B cell (primary cell): ENCODE results near the gene SPIB. TPM values are rescaled to one million over a fixed set of nuclear protein-coding genes. Genes with fewer than 3 reads are reported as not detected.

Experiments
- ATAC-seq: fragments of 200-7000 bp; cut with Tn5 transposase; one replicate; pipeline ENCODE4 v1.10.0; 2021; ENCODE audit warnings: low read depth, mild to moderate bottlenecking, moderate number of reproducible peaks, moderate library complexity
- CTCF ChIA-PET: fragments of 350-600 bp; sonication (Branson Sonifier 250); formaldehyde crosslinking; loops from one replicate; lab custom pipeline; 2021; ENCODE audit warnings: antibody characterized with exemption, inconsistent platforms; lab: Charles Lee
- POLR2A ChIA-PET: fragments of 350-600 bp; sonication (Branson Sonifier 250); formaldehyde crosslinking; loops from one replicate; lab custom pipeline; 2021; ENCODE audit warnings: antibody characterized with exemption; lab: Charles Lee
- DNase-seq: peaks from one replicate; pipeline ENCODE4 v3.0.0; 2013
- H2AFZ ChIP-seq: 2 replicates; pipeline ENCODE4 v1.6.1; 2012; ENCODE audit warnings: mild to moderate bottlenecking, low read depth, low read length; ENCODE audit not compliant: insufficient read depth, poor library complexity, severe bottlenecking
- H3K27ac ChIP-seq, 2 donors: 1 replicate in 1 of 2; 2 replicates in 1 of 2; pipeline ENCODE4 v1.5.1; 2012 to 2013; ENCODE audit warnings: low read length in 2 of 2, mild to moderate bottlenecking in 2 of 2, moderate library complexity in 1 of 2
- H3K27me3 ChIP-seq, 4 experiments: fragments of 200-600 bp in 1 of 4; sonication (generic) in 1 of 4; replicated peaks in 1 of 4; 1 replicate in 2 of 4; 2 replicates in 2 of 4; pipeline versions ENCODE4 v1.6.1 to v1.7.0; 2013 to 2016; ENCODE audit warnings: low read length in 3 of 4, mild to moderate bottlenecking in 2 of 4, mixed read lengths in 1 of 4, moderate library complexity in 1 of 4; ENCODE audit not compliant: insufficient read depth in 4 of 4, control insufficient read depth in 3 of 4; ENCODE audit errors: control extremely low read depth in 1 of 4
- H3K36me3 ChIP-seq, 2 experiments: replicated peaks in 1 of 2; 1 replicate in 1 of 2; 2 replicates in 1 of 2; pipeline versions ENCODE4 v1.6.1 to v1.7.1; 2013; ENCODE audit warnings: low read length in 1 of 2; ENCODE audit not compliant: insufficient read depth in 2 of 2, control insufficient read depth in 1 of 2; ENCODE audit errors: control extremely low read depth in 1 of 2, extremely low read depth in 1 of 2
- H3K4me1 ChIP-seq, 2 donors: fragments of 200-600 bp in 1 of 2; sonication (generic) in 1 of 2; 1 replicate in 1 of 2; 2 replicates in 1 of 2; pipeline versions ENCODE4 v1.5.1 to v1.6.1; 2013 to 2017; ENCODE audit warnings: low read length in 2 of 2; ENCODE audit not compliant: control insufficient read depth in 2 of 2, insufficient read depth in 2 of 2
- H3K4me2 ChIP-seq: replicated peaks from 2 replicates; pipeline ENCODE3; 2012; ENCODE audit warnings: mild to moderate bottlenecking, low read depth, low read length; ENCODE audit not compliant: poor library complexity, severe bottlenecking
- H3K4me3 ChIP-seq, 5 experiments: fragments of 200-600 bp in 1 of 5; sonication (generic) in 1 of 5; 1 replicate in 3 of 5; 2 replicates in 2 of 5; pipeline versions ENCODE4 v1.5.1 to v1.7.0; 2011 to 2016; ENCODE audit warnings: low read length in 4 of 5, mild to moderate bottlenecking in 4 of 5, low read depth in 2 of 5, control low read depth in 1 of 5, moderate library complexity in 1 of 5; ENCODE audit not compliant: insufficient read depth in 1 of 5; ENCODE audit errors: control extremely low read depth in 1 of 5, extremely low read depth in 1 of 5
- H3K79me2 ChIP-seq: fragments of 200-600 bp; sonication (generic); one replicate; pipeline ENCODE4 v1.6.0; 2016; ENCODE audit warnings: low read length; ENCODE audit not compliant: control insufficient read depth, insufficient read depth
- H3K9ac ChIP-seq: fragments of 200-600 bp; sonication (generic); 2 replicates; pipeline ENCODE4 v1.6.1; 2017; ENCODE audit warnings: mild to moderate bottlenecking, low read length, moderate library complexity
- H3K9me3 ChIP-seq, 3 donors: one replicate each; pipeline versions ENCODE4 v1.6.1 to v1.7.1; 2013; ENCODE audit warnings: low read length in 2 of 3; ENCODE audit not compliant: control insufficient read depth in 2 of 3, insufficient read depth in 1 of 3; ENCODE audit errors: control extremely low read depth in 1 of 3
- H4K20me1 ChIP-seq: 2 replicates; pipeline ENCODE4 v1.6.0; 2012; ENCODE audit warnings: mild to moderate bottlenecking, low read length; ENCODE audit not compliant: insufficient read depth, control insufficient read depth, poor library complexity, severe bottlenecking
- H3K27ac Mint-ChIP-seq: one replicate; pipeline ENCODE4 v1.8.0; 2021; ENCODE audit warnings: mixed read lengths
- H3K27me3 Mint-ChIP-seq: one replicate; pipeline ENCODE4 v1.8.0; 2021; ENCODE audit warnings: mixed read lengths
- H3K4me1 Mint-ChIP-seq: one replicate; pipeline ENCODE4 v1.8.0; 2021; ENCODE audit warnings: mixed read lengths
- H3K4me3 Mint-ChIP-seq: one replicate; pipeline ENCODE4 v1.8.0; 2021; ENCODE audit warnings: mixed read lengths
- H3K9me3 Mint-ChIP-seq: one replicate; pipeline ENCODE4 v1.8.0; 2022; ENCODE audit warnings: mixed read lengths; ENCODE audit not compliant: insufficient read depth
- EZH2 ChIP-seq: IDR thresholded peaks from 2 replicates; pipeline ENCODE4 v1.6.1; 2012; ENCODE audit warnings: borderline replicate concordance, low read depth, mild to moderate bottlenecking, moderate library complexity, low read length; ENCODE audit not compliant: insufficient read depth, poor library complexity, severe bottlenecking
- WGBS: methylation state at CpG from one replicate; pipeline ENCODE4 v1.1.5; 2013; ENCODE audit warnings: missing lambda C conversion rate; ENCODE audit not compliant: insufficient coverage; 5-methylcytosine and 5-hydroxymethylcytosine counted together
- intact Hi-C: fragments of 100-400 bp; cut with micrococcal nuclease; formaldehyde crosslinking; loops from one replicate; pipeline ENCODE4 v1.10.0; 2022
- polyA plus RNA-seq: library from polyadenylated mRNA; depleted of rRNA; stranded (reverse); fragments of >200 nt; gene quantifications from 2 replicates; pipeline ENCODE4 v1.2.3, GENCODE V29; 2012
- total RNA-seq, 2 donors: library from RNA; stranded (reverse); fragments of 120-200 nt in 1 of 2; gene quantifications; 1 replicate in 1 of 2; 2 replicates in 1 of 2; pipeline versions ENCODE4 v1.2.3 to v1.2.4, GENCODE V29; 2013 to 2022
- TF ChIP-seq, protein P1 (sequence below): fragments of 200-600 bp; IDR thresholded peaks from one replicate; pipeline ENCODE4 v1.8.0; 2022; ENCODE audit warnings: antibody characterized with exemption, mild to moderate bottlenecking

The SPIB gene
- total and polyA plus RNA-seq, 2 donors (not counting 1 experiment from before 2014, with no cell fraction given), result 183 to 205 TPM

DNA sequence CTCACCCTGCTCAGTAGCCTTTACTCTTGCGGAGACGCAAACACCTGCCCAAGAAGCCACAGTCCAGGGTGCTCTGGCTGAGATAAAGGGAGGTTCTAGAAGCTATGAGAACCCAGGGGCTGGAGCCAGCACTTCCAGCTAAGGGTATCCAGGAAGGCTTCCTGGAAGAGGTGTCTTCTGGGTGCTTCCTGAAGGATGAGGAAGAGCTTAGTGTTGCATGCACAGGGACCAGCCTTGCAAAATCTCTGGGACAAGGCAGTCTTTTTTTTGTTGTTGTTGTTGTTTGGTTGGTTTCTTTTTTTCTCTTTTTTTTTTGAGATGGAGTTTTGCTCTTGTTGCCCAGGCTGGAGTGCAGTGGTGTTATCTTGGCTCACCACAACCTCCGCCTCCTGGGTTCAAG lies 34.5 kb downstream of the SPIB start:
- no peaks in the 10 kb centered on the region for H3K27me3 ChIP-seq
- peaks cover 8% of the 10 kb centered on the region for H3K4me1 Mint-ChIP-seq
- no peaks in the 10 kb centered on the region for H4K20me1 ChIP-seq
- no peak overlapping the region for H2AFZ ChIP-seq
- H3K4me3 Mint-ChIP-seq, result no peak overlapping the region
- H3K9me3 Mint-ChIP-seq, result no peaks in the 10 kb centered on the region
- H3K27me3 Mint-ChIP-seq, result no peaks in the 10 kb centered on the region
- no peak overlapping the region for H3K27ac Mint-ChIP-seq
- WGBS, result no CpG with 5 or more reads among the region's 3 CpGs
- ChIA-PET CTCF (interaction anchor here (1.2 kb wide), 1 partner anchor 16 kb away, joined by 3 read pairs; no protein-coding TSS in a partner anchor), POLR2A (no interaction called here)
- no peak overlapping the region for H3K4me2 ChIP-seq
- no peak overlapping the region for H3K9ac ChIP-seq
- peaks cover 0 to 1% (median 0%) of the 10 kb centered on the region in 3 donors for H3K9me3 ChIP-seq
- no peak overlapping the region for H3K27ac ChIP-seq
- H3K4me1 ChIP-seq, result no peaks in the 10 kb centered on the region
- H3K79me2 ChIP-seq, result no peaks in the 10 kb centered on the region
- ATAC-seq, result no peak
- no peak for DNase-seq
- no peaks in the 10 kb centered on the region for H3K36me3 ChIP-seq
- TF ChIP-seq, protein P1, sequence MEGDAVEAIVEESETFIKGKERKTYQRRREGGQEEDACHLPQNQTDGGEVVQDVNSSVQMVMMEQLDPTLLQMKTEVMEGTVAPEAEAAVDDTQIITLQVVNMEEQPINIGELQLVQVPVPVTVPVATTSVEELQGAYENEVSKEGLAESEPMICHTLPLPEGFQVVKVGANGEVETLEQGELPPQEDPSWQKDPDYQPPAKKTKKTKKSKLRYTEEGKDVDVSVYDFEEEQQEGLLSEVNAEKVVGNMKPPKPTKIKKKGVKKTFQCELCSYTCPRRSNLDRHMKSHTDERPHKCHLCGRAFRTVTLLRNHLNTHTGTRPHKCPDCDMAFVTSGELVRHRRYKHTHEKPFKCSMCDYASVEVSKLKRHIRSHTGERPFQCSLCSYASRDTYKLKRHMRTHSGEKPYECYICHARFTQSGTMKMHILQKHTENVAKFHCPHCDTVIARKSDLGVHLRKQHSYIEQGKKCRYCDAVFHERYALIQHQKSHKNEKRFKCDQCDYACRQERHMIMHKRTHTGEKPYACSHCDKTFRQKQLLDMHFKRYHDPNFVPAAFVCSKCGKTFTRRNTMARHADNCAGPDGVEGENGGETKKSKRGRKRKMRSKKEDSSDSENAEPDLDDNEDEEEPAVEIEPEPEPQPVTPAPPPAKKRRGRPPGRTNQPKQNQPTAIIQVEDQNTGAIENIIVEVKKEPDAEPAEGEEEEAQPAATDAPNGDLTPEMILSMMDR, result no peak
- TF ChIP-seq EZH2, result no peak
- H3K4me3 ChIP-seq, result no peak overlapping the region
- intact Hi-C loops, result no loop called here

DNA sequence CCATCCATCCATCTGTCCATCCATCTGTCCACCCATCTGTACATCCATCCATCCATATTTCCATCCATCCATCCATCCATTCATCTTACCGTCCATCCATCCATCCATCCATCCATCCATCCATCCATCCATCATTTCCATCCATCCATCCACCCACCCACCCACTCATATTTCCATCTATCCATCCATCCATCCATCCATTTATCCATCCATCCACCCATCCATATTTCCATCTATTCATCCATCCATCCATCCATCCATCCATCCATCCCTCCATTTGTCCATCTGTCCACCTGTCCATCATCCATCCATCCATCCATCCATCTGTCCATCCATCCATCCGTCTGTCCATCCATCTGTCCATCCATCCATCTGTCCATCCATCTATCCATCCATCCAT lies 37.3 kb downstream of the SPIB start:
- intact Hi-C loops, result no loop called here
- ATAC-seq (no peak), DNase-seq (no peak)
- H3K9me3 ChIP-seq, result no peaks in the 10 kb centered on the region
- Mint-ChIP-seq H3K27ac (peak overlapping the region; percentile 15), H3K27me3 (no peaks in the 10 kb centered on the region), H3K4me3 (no peak overlapping the region), H3K9me3 (no peaks in the 10 kb centered on the region), H3K4me1 (peaks cover 16% of the 10 kb centered on the region)
- ChIA-PET POLR2A (no interaction called here), CTCF (interaction anchor here (0.9 kb wide), 1 partner anchor 108 kb away, joined by 5 read pairs; no protein-coding TSS in a partner anchor)
- 74% methylated on average over 2 of the region's 2 CpGs for WGBS
- no peak overlapping the region for H3K27ac ChIP-seq
- H2AFZ ChIP-seq, result no peak overlapping the region
- no peak overlapping the region for H3K9ac ChIP-seq
- no peaks in the 10 kb centered on the region for H3K27me3 ChIP-seq
- no peaks in the 10 kb centered on the region for H4K20me1 ChIP-seq
- TF ChIP-seq, protein P1, result no peak
- TF ChIP-seq EZH2, result no peak
- no peak overlapping the region for H3K4me2 ChIP-seq
- H3K4me3 ChIP-seq, result no peak overlapping the region
- H3K36me3 ChIP-seq, result no peaks in the 10 kb centered on the region
- H3K4me1 ChIP-seq, result peaks cover 16 to 20% of the 10 kb centered on the region in 2 donors
- no peaks in the 10 kb centered on the region for H3K79me2 ChIP-seq
